ENCODE data around the gene ARSK.

The ARSK gene

DNA sequence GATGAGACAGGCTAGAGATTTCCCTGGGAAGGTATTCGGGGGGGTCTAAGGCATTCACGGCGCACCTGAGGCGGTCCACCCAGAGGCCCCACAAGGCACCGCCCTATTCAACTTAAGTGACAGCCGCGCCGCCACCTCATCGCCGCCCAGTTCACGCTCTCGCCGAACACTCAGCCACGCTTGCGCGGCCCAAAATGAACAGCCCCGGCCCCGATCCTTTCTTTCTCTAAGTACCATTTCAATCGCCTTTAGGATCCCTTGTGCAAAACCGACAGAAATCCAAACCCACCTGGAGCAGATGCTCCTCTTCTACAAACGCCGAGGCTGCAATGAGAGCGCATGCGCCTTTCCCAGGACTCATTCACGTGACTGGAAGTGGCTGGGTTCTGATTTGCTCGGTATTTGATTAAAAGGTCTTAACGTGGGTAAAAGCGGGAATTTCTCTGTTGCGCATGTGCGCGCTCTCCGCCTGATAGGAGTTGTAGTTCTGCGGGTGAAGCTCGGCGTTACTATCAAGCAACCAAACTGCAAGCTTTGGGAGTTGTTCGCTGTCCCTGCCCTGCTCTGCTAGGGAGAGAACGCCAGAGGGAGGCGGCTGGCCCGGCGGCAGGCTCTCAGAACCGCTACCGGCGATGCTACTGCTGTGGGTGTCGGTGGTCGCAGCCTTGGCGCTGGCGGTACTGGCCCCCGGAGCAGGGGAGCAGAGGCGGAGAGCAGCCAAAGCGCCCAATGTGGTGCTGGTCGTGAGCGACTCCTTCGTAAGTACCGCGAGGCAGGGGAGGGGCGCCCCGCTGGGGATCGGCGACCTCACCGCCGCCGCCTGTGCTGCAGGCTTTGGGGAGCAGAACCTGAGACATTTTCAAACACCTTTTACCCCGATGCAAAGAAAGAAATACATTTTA is at the start of gene ARSK, which contains the start of gene SKIC3 (continued):
- TF ChIP-seq, protein P1, sequence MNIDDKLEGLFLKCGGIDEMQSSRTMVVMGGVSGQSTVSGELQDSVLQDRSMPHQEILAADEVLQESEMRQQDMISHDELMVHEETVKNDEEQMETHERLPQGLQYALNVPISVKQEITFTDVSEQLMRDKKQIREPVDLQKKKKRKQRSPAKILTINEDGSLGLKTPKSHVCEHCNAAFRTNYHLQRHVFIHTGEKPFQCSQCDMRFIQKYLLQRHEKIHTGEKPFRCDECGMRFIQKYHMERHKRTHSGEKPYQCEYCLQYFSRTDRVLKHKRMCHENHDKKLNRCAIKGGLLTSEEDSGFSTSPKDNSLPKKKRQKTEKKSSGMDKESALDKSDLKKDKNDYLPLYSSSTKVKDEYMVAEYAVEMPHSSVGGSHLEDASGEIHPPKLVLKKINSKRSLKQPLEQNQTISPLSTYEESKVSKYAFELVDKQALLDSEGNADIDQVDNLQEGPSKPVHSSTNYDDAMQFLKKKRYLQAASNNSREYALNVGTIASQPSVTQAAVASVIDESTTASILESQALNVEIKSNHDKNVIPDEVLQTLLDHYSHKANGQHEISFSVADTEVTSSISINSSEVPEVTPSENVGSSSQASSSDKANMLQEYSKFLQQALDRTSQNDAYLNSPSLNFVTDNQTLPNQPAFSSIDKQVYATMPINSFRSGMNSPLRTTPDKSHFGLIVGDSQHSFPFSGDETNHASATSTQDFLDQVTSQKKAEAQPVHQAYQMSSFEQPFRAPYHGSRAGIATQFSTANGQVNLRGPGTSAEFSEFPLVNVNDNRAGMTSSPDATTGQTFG (tag by site-specific recombination; IDR thresholded peaks at IDR 0.05; ENCODE audit: borderline replicate concordance): no peak
- no peak for TF ChIP-seq ZNF670 (tag by site-specific recombination; IDR thresholded peaks at IDR 0.05; ENCODE audit: low read depth)
- TF ChIP-seq, protein P2, sequence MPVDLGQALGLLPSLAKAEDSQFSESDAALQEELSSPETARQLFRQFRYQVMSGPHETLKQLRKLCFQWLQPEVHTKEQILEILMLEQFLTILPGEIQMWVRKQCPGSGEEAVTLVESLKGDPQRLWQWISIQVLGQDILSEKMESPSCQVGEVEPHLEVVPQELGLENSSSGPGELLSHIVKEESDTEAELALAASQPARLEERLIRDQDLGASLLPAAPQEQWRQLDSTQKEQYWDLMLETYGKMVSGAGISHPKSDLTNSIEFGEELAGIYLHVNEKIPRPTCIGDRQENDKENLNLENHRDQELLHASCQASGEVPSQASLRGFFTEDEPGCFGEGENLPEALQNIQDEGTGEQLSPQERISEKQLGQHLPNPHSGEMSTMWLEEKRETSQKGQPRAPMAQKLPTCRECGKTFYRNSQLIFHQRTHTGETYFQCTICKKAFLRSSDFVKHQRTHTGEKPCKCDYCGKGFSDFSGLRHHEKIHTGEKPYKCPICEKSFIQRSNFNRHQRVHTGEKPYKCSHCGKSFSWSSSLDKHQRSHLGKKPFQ (tag by site-specific recombination; IDR thresholded peaks at IDR 0.05): no peak
- no peak for TF ChIP-seq ZNF830 (tag by site-specific recombination; IDR thresholded peaks at IDR 0.05; ENCODE audit: low read depth)
- peak; percentile 64 for TF ChIP-seq ZXDB (tag by site-specific recombination; IDR thresholded peaks at IDR 0.05)
- peak; percentile 58 for TF ChIP-seq ZEB2 (tag by site-specific recombination; IDR thresholded peaks at IDR 0.05)
- TF ChIP-seq ZNF529 (tag by site-specific recombination; IDR thresholded peaks at IDR 0.05; ENCODE audit: insufficient replicate concordance): no peak
- TF ChIP-seq ZBTB17 (tag by site-specific recombination; IDR thresholded peaks at IDR 0.05): peak; percentile 99
- TF ChIP-seq, protein P3, sequence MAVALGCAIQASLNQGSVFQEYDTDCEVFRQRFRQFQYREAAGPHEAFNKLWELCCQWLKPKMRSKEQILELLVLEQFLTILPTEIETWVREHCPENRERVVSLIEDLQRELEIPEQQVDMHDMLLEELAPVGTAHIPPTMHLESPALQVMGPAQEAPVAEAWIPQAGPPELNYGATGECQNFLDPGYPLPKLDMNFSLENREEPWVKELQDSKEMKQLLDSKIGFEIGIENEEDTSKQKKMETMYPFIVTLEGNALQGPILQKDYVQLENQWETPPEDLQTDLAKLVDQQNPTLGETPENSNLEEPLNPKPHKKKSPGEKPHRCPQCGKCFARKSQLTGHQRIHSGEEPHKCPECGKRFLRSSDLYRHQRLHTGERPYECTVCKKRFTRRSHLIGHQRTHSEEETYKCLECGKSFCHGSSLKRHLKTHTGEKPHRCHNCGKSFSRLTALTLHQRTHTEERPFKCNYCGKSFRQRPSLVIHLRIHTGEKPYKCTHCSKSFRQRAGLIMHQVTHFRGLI (tag by site-specific recombination; IDR thresholded peaks at IDR 0.05): no peak
- no peak for TF ChIP-seq ZNF404 (tag by site-specific recombination; IDR thresholded peaks at IDR 0.05)
- TF ChIP-seq ZNF324 (tag by site-specific recombination; IDR thresholded peaks at IDR 0.05): peak; percentile 68; the same call in 1 of the 2 replicates
- no peak for TF ChIP-seq ZNF121 (tag by site-specific recombination; IDR thresholded peaks at IDR 0.05)
- TF ChIP-seq, protein P4, sequence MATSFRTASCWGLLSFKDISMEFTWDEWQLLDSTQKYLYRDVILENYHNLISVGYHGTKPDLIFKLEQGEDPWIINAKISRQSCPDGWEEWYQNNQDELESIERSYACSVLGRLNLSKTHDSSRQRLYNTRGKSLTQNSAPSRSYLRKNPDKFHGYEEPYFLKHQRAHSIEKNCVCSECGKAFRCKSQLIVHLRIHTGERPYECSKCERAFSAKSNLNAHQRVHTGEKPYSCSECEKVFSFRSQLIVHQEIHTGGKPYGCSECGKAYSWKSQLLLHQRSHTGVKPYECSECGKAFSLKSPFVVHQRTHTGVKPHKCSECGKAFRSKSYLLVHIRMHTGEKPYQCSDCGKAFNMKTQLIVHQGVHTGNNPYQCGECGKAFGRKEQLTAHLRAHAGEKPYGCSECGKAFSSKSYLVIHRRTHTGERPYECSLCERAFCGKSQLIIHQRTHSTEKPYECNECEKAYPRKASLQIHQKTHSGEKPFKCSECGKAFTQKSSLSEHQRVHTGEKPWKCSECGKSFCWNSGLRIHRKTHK (tag by site-specific recombination; IDR thresholded peaks at IDR 0.05): no peak
- TF ChIP-seq, protein P5, sequence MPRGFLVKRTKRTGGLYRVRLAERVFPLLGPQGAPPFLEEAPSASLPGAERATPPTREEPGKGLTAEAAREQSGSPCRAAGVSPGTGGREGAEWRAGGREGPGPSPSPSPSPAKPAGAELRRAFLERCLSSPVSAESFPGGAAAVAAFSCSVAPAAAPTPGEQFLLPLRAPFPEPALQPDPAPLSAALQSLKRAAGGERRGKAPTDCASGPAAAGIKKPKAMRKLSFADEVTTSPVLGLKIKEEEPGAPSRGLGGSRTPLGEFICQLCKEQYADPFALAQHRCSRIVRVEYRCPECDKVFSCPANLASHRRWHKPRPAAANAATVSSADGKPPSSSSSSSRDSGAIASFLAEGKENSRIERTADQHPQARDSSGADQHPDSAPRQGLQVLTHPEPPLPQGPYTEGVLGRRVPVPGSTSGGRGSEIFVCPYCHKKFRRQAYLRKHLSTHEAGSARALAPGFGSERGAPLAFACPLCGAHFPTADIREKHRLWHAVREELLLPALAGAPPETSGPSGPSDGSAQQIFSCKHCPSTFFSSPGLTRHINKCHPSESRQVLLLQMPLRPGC (tag by site-specific recombination; IDR thresholded peaks at IDR 0.05): no peak; the same call in 1 of the 2 replicates
- TF ChIP-seq HOXC10 (CRISPR knock-in tag; IDR thresholded peaks at IDR 0.05): no peak
- TF ChIP-seq ZNF626 (tag by site-specific recombination; IDR thresholded peaks at IDR 0.05): no peak
- TF ChIP-seq, protein P6, sequence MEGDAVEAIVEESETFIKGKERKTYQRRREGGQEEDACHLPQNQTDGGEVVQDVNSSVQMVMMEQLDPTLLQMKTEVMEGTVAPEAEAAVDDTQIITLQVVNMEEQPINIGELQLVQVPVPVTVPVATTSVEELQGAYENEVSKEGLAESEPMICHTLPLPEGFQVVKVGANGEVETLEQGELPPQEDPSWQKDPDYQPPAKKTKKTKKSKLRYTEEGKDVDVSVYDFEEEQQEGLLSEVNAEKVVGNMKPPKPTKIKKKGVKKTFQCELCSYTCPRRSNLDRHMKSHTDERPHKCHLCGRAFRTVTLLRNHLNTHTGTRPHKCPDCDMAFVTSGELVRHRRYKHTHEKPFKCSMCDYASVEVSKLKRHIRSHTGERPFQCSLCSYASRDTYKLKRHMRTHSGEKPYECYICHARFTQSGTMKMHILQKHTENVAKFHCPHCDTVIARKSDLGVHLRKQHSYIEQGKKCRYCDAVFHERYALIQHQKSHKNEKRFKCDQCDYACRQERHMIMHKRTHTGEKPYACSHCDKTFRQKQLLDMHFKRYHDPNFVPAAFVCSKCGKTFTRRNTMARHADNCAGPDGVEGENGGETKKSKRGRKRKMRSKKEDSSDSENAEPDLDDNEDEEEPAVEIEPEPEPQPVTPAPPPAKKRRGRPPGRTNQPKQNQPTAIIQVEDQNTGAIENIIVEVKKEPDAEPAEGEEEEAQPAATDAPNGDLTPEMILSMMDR (tag by site-specific recombination; IDR thresholded peaks at IDR 0.05): peak; percentile 63
- peak; percentile 98 for TF ChIP-seq ZNF341 (tag by site-specific recombination; IDR thresholded peaks at IDR 0.05; ENCODE audit: low read depth)
- TF ChIP-seq ZNF658 (tag by site-specific recombination; IDR thresholded peaks at IDR 0.05): no peak
- TF ChIP-seq, protein P7, sequence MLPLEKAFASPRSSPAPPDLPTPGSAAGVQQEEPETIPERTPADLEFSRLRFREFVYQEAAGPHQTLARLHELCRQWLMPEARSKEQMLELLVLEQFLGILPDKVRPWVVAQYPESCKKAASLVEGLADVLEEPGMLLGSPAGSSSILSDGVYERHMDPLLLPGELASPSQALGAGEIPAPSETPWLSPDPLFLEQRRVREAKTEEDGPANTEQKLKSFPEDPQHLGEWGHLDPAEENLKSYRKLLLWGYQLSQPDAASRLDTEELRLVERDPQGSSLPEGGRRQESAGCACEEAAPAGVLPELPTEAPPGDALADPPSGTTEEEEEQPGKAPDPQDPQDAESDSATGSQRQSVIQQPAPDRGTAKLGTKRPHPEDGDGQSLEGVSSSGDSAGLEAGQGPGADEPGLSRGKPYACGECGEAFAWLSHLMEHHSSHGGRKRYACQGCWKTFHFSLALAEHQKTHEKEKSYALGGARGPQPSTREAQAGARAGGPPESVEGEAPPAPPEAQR (tag by site-specific recombination; IDR thresholded peaks at IDR 0.05): no peak
- TF ChIP-seq, protein P8, sequence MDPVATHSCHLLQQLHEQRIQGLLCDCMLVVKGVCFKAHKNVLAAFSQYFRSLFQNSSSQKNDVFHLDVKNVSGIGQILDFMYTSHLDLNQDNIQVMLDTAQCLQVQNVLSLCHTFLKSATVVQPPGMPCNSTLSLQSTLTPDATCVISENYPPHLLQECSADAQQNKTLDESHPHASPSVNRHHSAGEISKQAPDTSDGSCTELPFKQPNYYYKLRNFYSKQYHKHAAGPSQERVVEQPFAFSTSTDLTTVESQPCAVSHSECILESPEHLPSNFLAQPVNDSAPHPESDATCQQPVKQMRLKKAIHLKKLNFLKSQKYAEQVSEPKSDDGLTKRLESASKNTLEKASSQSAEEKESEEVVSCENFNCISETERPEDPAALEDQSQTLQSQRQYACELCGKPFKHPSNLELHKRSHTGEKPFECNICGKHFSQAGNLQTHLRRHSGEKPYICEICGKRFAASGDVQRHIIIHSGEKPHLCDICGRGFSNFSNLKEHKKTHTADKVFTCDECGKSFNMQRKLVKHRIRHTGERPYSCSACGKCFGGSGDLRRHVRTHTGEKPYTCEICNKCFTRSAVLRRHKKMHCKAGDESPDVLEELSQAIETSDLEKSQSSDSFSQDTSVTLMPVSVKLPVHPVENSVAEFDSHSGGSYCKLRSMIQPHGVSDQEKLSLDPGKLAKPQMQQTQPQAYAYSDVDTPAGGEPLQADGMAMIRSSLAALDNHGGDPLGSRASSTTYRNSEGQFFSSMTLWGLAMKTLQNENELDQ (tag by site-specific recombination; IDR thresholded peaks at IDR 0.05; ENCODE audit: low read depth): no peak
- TF ChIP-seq KLF10 (tag by site-specific recombination; IDR thresholded peaks at IDR 0.05): no peak
- TF ChIP-seq ZNF596 (tag by site-specific recombination; IDR thresholded peaks at IDR 0.05): no peak; the same call in 1 of the 2 replicates

Measured in HEK293 (cell line).